ENCODE measurements around the gene KLRC1.
"Not testable (repeated sequence)": the region's sequence is repeated elsewhere in the genome, so short reads cannot be mapped to it uniquely, and the experiment has no call there.

DNA sequence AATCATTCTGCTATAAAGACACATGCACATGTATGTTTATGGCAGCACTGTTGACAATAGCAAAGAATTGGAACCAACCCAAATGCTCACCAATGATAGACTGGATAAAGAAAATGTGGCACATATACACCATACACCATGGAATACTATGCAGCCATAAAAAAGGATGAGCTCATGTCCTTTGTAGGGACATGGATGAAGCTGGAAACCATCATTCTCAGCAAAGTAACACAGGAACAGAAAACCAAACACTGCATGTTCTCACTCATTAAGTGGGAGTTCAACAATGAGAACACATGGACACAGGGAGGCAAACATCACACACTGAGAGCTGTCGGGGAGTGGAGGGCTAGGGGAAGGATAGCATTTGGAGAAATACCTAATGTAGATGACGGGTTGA is 34.2 kb upstream of the KLRC1 start:
- TF ChIP-seq, protein P1, sequence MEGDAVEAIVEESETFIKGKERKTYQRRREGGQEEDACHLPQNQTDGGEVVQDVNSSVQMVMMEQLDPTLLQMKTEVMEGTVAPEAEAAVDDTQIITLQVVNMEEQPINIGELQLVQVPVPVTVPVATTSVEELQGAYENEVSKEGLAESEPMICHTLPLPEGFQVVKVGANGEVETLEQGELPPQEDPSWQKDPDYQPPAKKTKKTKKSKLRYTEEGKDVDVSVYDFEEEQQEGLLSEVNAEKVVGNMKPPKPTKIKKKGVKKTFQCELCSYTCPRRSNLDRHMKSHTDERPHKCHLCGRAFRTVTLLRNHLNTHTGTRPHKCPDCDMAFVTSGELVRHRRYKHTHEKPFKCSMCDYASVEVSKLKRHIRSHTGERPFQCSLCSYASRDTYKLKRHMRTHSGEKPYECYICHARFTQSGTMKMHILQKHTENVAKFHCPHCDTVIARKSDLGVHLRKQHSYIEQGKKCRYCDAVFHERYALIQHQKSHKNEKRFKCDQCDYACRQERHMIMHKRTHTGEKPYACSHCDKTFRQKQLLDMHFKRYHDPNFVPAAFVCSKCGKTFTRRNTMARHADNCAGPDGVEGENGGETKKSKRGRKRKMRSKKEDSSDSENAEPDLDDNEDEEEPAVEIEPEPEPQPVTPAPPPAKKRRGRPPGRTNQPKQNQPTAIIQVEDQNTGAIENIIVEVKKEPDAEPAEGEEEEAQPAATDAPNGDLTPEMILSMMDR (IDR thresholded peaks at IDR 0.05), result not testable (repeated sequence)
- TF ChIP-seq SIN3A (IDR thresholded peaks at IDR 0.05; ENCODE audit: borderline replicate concordance, insufficient read depth, low read depth, low read length); POLR2AphosphoS5 (IDR thresholded peaks at IDR 0.05; ENCODE audit: low read depth, low read length): not testable (repeated sequence)
